GM12892 (cell line): ENCODE results near the gene CTSG.
"Not testable (repeated sequence)": the region's sequence is repeated elsewhere in the genome, so short reads cannot be mapped to it uniquely, and the experiment has no call there.

ENCODE experiments used
- POLR2A ChIP-seq: IDR thresholded peaks from 2 replicates; pipeline ENCODE4 v1.6.1; 2011; ENCODE audit warnings: low read depth, low read length, control low read depth
- POLR2AphosphoS5 ChIP-seq: IDR thresholded peaks from 2 replicates; pipeline ENCODE4 v1.6.1; 2011; ENCODE audit warnings: low read depth, low read length, control low read depth
- TAF1 ChIP-seq: IDR thresholded peaks from 2 replicates; pipeline ENCODE4 v1.6.1; 2011; ENCODE audit warnings: low read depth, mild to moderate bottlenecking, control low read depth, low read length, borderline replicate concordance

DNA sequence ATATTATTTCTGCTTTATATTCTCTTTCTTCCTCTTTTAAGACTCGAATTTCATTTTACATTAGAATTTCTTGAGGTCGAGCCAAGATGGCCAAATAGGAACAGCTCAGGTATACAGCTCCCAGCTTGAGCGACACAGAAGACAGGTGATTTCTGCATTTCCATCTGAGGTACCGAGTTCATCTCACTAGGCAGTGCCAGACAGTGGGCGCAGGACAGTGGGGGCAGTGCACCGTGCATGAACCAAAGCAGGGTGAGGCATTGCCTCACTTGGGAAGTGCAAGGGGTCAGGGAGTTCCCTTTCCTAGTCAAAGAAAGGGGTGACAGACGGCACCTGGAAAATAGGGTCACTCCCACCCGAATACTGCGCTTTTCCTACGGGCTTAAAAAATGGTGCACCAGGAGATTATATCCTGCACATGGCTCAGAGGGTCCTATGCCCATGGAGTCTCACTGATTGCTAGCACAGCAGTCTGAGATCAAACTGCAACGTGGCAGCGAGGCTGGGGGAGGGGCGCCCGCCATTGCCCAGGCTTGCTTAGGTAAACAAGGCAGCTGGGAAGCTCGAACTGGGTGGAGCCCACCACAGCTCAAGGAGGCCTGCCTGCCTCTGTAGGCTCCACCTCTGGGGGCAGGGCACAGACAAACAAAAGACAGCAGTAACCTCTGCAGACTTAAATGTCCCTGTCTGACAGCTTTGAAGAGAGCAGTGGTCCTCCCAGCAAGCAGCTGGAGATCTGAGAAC is 50.0 kb downstream of the CTSG start:
- not testable (repeated sequence) for TF ChIP-seq POLR2AphosphoS5, POLR2A, TAF1
